DMS153 treated with DMSO at 0.1 percent for 48 hours (cell line): Measurements from ENCODE around the gene NT5DC4.

Source experiments
- DNase-seq: peaks from one replicate; lab custom pipeline; 2025; ENCODE audit not compliant: unreplicated experiment; lab: John Stamatoyannopoulos, UW

NT5DC4 gene

GRCh38 chr2:112720785-112721184 lies at the start of gene NT5DC4:
TSS of gene NT5DC4 (plus strand) at chr2:112721020. CDS start at chr2:112721080, 60 bp downstream.
- no peak for DNase-seq

- no peak for DNase-seq
Measured at GRCh38 chr2:112671801-112672200, 49.0 kb upstream of the NT5DC4 start.

GRCh38 chr2:112673008-112673407 lies 47.8 kb upstream of the NT5DC4 start:
- no peak for DNase-seq

- DNase-seq: no peak
Measured at GRCh38 chr2:112674229-112674628, 46.6 kb upstream of the NT5DC4 start.

GRCh38 chr2:112679484-112679883 lies 41.3 kb upstream of the NT5DC4 start:
- no peak for DNase-seq

GRCh38 chr2:112680666-112681101 lies 40.1 kb upstream of the NT5DC4 start:
- no peak for DNase-seq

GRCh38 chr2:112682101-112682500 lies 38.7 kb upstream of the NT5DC4 start:
- DNase-seq: no peak

GRCh38 chr2:112683550-112684414 lies 37.0 kb upstream of the NT5DC4 start:
- no peak for DNase-seq

GRCh38 chr2:112684415-112684775 lies 36.4 kb upstream of the NT5DC4 start:
- DNase-seq: no peak

GRCh38 chr2:112685271-112685884 lies 35.4 kb upstream of the NT5DC4 start:
- DNase-seq: no peak

- DNase-seq: no peak
Measured at GRCh38 chr2:112686348-112687217, 34.2 kb upstream of the NT5DC4 start.

- DNase-seq: no peak
Measured at GRCh38 chr2:112687522-112687921, 33.3 kb upstream of the NT5DC4 start.

GRCh38 chr2:112688086-112688880 lies 32.5 kb upstream of the NT5DC4 start:
- DNase-seq: no peak

GRCh38 chr2:112690853-112691401 lies 29.9 kb upstream of the NT5DC4 start:
- no peak for DNase-seq

GRCh38 chr2:112691881-112692281 lies 28.9 kb upstream of the NT5DC4 start:
- DNase-seq: no peak

- peak; percentile 67 for DNase-seq
Measured at GRCh38 chr2:112692495-112692911, 28.3 kb upstream of the NT5DC4 start.

- DNase-seq: no peak
Measured at GRCh38 chr2:112692918-112693317, 27.9 kb upstream of the NT5DC4 start.

- DNase-seq: no peak
Measured at GRCh38 chr2:112693596-112693995, 27.2 kb upstream of the NT5DC4 start.

- no peak for DNase-seq
Measured at GRCh38 chr2:112694182-112694581, 26.6 kb upstream of the NT5DC4 start.

GRCh38 chr2:112698834-112699515 lies 21.8 kb upstream of the NT5DC4 start:
- no peak for DNase-seq
